Measurements from ENCODE around the gene GPATCH8. TPM values are rescaled to one million over a fixed set of nuclear protein-coding genes. Genes with fewer than 3 reads are reported as not detected.
A peak's percentile ranks its signal among the peaks of the same experiment; 100 is the strongest.

GPATCH8 gene
- total RNA-seq, 1 experiment from 2014 or later = 51.5 TPM

DNA sequence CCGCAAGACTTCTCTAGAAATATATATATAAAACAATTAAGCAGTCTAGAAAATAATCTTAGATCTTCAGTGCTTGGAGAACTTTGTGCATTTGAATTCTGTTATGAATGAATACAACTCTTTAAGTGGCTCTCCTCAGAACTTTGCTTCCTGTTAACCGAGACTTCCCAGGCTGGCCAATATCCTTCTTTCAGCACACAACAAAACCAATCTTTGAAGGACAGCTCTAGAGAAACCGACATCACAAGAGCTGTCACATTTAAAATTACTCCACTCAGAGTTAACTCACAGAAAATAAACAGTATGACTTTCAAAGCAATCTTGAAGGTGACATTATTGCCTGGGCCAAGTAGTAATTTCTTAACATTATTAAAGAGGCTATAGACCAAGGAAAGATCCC is 64.0 kb downstream of the GPATCH8 start:
- H2BK5ac ChIP-seq (ENCODE audit: insufficient read length, low read length) = no peak overlapping the region
- no peak overlapping the region for H4K91ac ChIP-seq (ENCODE audit: insufficient read length, low read depth, low read length)
- H3K18ac ChIP-seq (ENCODE audit: insufficient read length, low read depth, low read length) = no peak overlapping the region
- no peak overlapping the region for H2AK5ac ChIP-seq (ENCODE audit: insufficient read length, low read length)
- H4K20me1 ChIP-seq (ENCODE audit: control insufficient read depth, insufficient read depth, insufficient read length) = no peaks in the 10 kb centered on the region
- no peak overlapping the region for H3K23ac ChIP-seq (ENCODE audit: insufficient read length, low read depth, low read length)
- Mint-ChIP-seq H3K9me3 (no peaks in the 10 kb centered on the region), H3K36me3 (ENCODE audit: insufficient read depth in 1 of 3, low read depth in 3 of 3) (peaks cover 6 to 12% (median 9%) of the 10 kb centered on the region in 3 experiments; a peak in 6 of 7 replicates), H3K27me3 (ENCODE audit: low read depth) (no peaks in the 10 kb centered on the region), H3K27ac (peak overlapping the region in 1 of 3 experiments; percentile 42; a peak in 4 of 7 replicates), H3K4me1 (peaks cover 12 to 14% of the 10 kb centered on the region in 2 experiments), H3K4me3 (no peak overlapping the region)
- H3K14ac ChIP-seq (ENCODE audit: insufficient read depth, low read length) = no peak overlapping the region
- no peak overlapping the region for H3K27ac ChIP-seq (ENCODE audit: insufficient read length, low read depth, low read length)
- H4K8ac ChIP-seq (replicated peaks; ENCODE audit: insufficient read length, low read depth, low read length) = no peak overlapping the region
- H2AFZ ChIP-seq (ENCODE audit: low read length) = no peak overlapping the region
- H2BK20ac ChIP-seq (ENCODE audit: low read depth, low read length, poor library complexity, severe bottlenecking) = no peak overlapping the region
- H3K23me2 ChIP-seq (ENCODE audit: insufficient read length, low read depth, low read length, poor library complexity, severe bottlenecking) = no peaks in the 10 kb centered on the region
- no peaks in the 10 kb centered on the region for H3K27me3 ChIP-seq (ENCODE audit: insufficient read depth, low read length)
- no CpG with 5 or more reads among the region's 3 CpGs for WGBS (ENCODE audit: extremely low coverage, insufficient read length, low lambda C conversion rate)
- H3K79me1 ChIP-seq (ENCODE audit: insufficient read depth, low read depth, low read length, poor library complexity, severe bottlenecking) = peaks cover 8% of the 10 kb centered on the region
- no peak overlapping the region for H2BK120ac ChIP-seq (ENCODE audit: low read depth, low read length, poor library complexity, severe bottlenecking)
- H4K5ac ChIP-seq (ENCODE audit: insufficient read length, low read depth, low read length) = no peak overlapping the region
- TF ChIP-seq, protein P1, sequence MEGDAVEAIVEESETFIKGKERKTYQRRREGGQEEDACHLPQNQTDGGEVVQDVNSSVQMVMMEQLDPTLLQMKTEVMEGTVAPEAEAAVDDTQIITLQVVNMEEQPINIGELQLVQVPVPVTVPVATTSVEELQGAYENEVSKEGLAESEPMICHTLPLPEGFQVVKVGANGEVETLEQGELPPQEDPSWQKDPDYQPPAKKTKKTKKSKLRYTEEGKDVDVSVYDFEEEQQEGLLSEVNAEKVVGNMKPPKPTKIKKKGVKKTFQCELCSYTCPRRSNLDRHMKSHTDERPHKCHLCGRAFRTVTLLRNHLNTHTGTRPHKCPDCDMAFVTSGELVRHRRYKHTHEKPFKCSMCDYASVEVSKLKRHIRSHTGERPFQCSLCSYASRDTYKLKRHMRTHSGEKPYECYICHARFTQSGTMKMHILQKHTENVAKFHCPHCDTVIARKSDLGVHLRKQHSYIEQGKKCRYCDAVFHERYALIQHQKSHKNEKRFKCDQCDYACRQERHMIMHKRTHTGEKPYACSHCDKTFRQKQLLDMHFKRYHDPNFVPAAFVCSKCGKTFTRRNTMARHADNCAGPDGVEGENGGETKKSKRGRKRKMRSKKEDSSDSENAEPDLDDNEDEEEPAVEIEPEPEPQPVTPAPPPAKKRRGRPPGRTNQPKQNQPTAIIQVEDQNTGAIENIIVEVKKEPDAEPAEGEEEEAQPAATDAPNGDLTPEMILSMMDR (conservative IDR thresholded peaks at IDR 0.05) = no peak
- no peaks in the 10 kb centered on the region for H3K4me1 ChIP-seq (ENCODE audit: insufficient read depth, low read length)
- H2BK12ac ChIP-seq (ENCODE audit: insufficient read length, low read depth, low read length) = no peak overlapping the region
- no peaks in the 10 kb centered on the region for H3K9me3 ChIP-seq (ENCODE audit: control insufficient read depth, low read depth, low read length)
- H3T11ph ChIP-seq (ENCODE audit: low read length) = no peak overlapping the region
- H3K4me2 ChIP-seq (ENCODE audit: insufficient read depth, insufficient read length, low read length) = no peak overlapping the region
- no peaks in the 10 kb centered on the region; the same call in 1 of the 2 replicates for H3K79me2 ChIP-seq (ENCODE audit: insufficient read depth, low read length)
- DNase-seq = no peak
- no peak overlapping the region for H2BK15ac ChIP-seq (ENCODE audit: low read depth, low read length)
- H3K56ac ChIP-seq (ENCODE audit: insufficient read length, low read depth, low read length) = no peak overlapping the region
- no peak overlapping the region for H3K9ac ChIP-seq (ENCODE audit: extremely low read depth, insufficient read length, low read length)
- no peak overlapping the region for H3K4ac ChIP-seq (ENCODE audit: low read depth, low read length)
